Esophagus (tissue), 2 donors: Measurements from ENCODE around the gene IPO11. TPM values are rescaled to one million over a fixed set of nuclear protein-coding genes. Genes with fewer than 3 reads are reported as not detected.

Experiments
- H3K27ac ChIP-seq, 2 donors: one replicate each; pipeline ENCODE4 v1.5.1; 2013; ENCODE audit warnings: low read depth in 2 of 2, mild to moderate bottlenecking in 2 of 2, inconsistent platforms in 1 of 2, low read length in 1 of 2, moderate library complexity in 1 of 2
- H3K27me3 ChIP-seq, 2 donors: one replicate each; pipeline ENCODE4 v1.6.1; 2013; ENCODE audit warnings: low read length in 2 of 2, control low read depth in 1 of 2, mild to moderate bottlenecking in 1 of 2; ENCODE audit not compliant: insufficient read depth in 2 of 2, control insufficient read depth in 1 of 2
- H3K36me3 ChIP-seq, 2 donors: one replicate each; pipeline ENCODE4 v1.6.1; 2013; ENCODE audit warnings: low read length in 1 of 2; ENCODE audit not compliant: control insufficient read depth in 2 of 2, insufficient read depth in 2 of 2
- H3K4me1 ChIP-seq, 2 donors: one replicate each; pipeline ENCODE4 v1.6.1; 2013; ENCODE audit warnings: low read length in 1 of 2; ENCODE audit not compliant: control insufficient read depth in 2 of 2, insufficient read depth in 2 of 2
- H3K4me3 ChIP-seq, 2 donors: one replicate each; pipeline ENCODE4 v1.5.1; 2013; ENCODE audit warnings: low read length in 2 of 2, mild to moderate bottlenecking in 2 of 2, low read depth in 1 of 2, moderate library complexity in 1 of 2
- H3K9me3 ChIP-seq, 2 donors: one replicate each; pipeline ENCODE4 v1.6.1; 2013; ENCODE audit warnings: mild to moderate bottlenecking in 2 of 2, low read depth in 1 of 2, low read length in 1 of 2, moderate library complexity in 1 of 2; ENCODE audit not compliant: control insufficient read depth in 2 of 2, insufficient read depth in 1 of 2
- WGBS, 2 donors: extraction: QIAGEN DNeasy Blood & Tissue Kit; methylation state at CpG; one replicate each; pipeline ENCODE4 v1.1.7; 2013; 5-methylcytosine and 5-hydroxymethylcytosine counted together
- polyA plus RNA-seq, 2 donors: library from polyadenylated mRNA; stranded (reverse); fragments of 200-250 nt; gene quantifications; one replicate each; pipeline ENCODE4 v1.2.3, GENCODE V29; 2013
- donor health status: healthy with polysubstance abuse.
- donor health status: Bipolar disorder and iron deficiency.

The IPO11 gene
- polyA plus RNA-seq, 2 donors, result 5.4 to 9.1 TPM

DNA sequence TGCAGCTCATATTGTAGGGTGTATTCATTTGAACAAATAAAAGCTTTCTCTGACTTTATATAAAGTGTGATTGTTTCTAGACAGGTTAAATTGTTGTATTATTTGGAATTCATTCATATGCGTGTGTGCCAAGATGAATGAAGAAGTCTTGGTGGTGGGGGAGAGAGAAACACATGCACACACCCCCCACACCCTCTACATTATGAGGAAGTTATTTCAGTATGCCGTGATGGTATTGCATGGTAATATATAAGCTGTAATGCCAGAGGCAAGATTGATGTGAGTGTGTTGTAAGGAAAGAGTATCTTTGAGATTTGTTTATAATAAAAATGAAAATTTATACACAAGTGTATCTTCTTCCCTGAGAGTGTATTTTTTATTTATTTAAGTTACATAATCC, 71.0 kb downstream of the IPO11 start:
- no peak overlapping the region for H3K4me3 ChIP-seq
- H3K36me3 ChIP-seq, result no peaks in the 10 kb centered on the region
- no peak overlapping the region for H3K27ac ChIP-seq
- WGBS, 2 donors, result 76 to 80% methylated on average over 2 of the region's 2 CpGs
- no peaks in the 10 kb centered on the region for H3K9me3 ChIP-seq
- H3K27me3 ChIP-seq, result no peaks in the 10 kb centered on the region
- H3K4me1 ChIP-seq, result no peaks in the 10 kb centered on the region

GRCh38 chr5:62486672-62487071, 74.1 kb downstream of the IPO11 start:
- H3K4me3 ChIP-seq, result no peak overlapping the region
- WGBS, 2 donors, result 97 to 98% methylated on average over 1 of the region's 1 CpG
- no peaks in the 10 kb centered on the region for H3K4me1 ChIP-seq
- H3K27ac ChIP-seq, result no peak overlapping the region
- H3K36me3 ChIP-seq, result no peaks in the 10 kb centered on the region
- no peaks in the 10 kb centered on the region for H3K9me3 ChIP-seq
- no peaks in the 10 kb centered on the region for H3K27me3 ChIP-seq

GRCh38 chr5:62488531-62488930, 76.0 kb downstream of the IPO11 start:
- H3K4me3 ChIP-seq, result no peak overlapping the region
- 96 to 97% methylated on average over 4 of the region's 4 CpGs for WGBS, 2 donors
- no peaks in the 10 kb centered on the region for H3K9me3 ChIP-seq
- no peaks in the 10 kb centered on the region for H3K4me1 ChIP-seq
- no peak overlapping the region for H3K27ac ChIP-seq
- peaks cover 0 to 5% of the 10 kb centered on the region in 2 donors for H3K36me3 ChIP-seq
- no peaks in the 10 kb centered on the region for H3K27me3 ChIP-seq

GRCh38 chr5:62489471-62489870, 76.9 kb downstream of the IPO11 start:
- Histone ChIP-seq H3K36me3 (peaks cover 0 to 5% of the 10 kb centered on the region in 2 donors), H3K27me3 (no peaks in the 10 kb centered on the region), H3K27ac (no peak overlapping the region), H3K9me3 (no peaks in the 10 kb centered on the region), H3K4me3 (no peak overlapping the region), H3K4me1 (no peaks in the 10 kb centered on the region)
- 55 to 69% methylated on average over 1 of the region's 1 CpG for WGBS, 2 donors

DNA sequence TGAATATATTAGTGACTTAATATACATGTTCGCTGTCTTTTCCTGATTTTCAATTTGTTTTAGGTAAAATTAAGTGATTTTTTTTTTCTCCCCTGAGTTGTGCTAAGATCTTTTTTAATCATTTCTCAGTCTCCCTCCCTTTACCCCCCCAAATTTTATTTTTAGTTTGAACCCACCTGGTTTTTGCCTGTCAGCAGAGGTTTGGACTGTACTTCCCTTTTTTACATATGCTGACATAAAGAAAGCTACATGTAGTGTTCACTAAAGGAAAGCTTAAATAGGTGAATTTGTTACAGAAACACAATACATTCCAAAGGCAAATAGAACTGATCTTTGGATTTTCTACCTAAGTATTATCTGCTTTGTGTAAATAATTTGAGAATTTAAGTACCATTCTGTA, 82.2 kb downstream of the IPO11 start:
- H3K27me3 ChIP-seq, result no peaks in the 10 kb centered on the region
- no peaks in the 10 kb centered on the region for H3K9me3 ChIP-seq
- no peaks in the 10 kb centered on the region for H3K4me1 ChIP-seq
- H3K36me3 ChIP-seq, result peaks cover 0 to 5% of the 10 kb centered on the region in 2 donors
- WGBS, 2 donors, result 94 to 97% methylated on average over 1 of the region's 1 CpG
- no peak overlapping the region for H3K4me3 ChIP-seq
- no peak overlapping the region for H3K27ac ChIP-seq

DNA sequence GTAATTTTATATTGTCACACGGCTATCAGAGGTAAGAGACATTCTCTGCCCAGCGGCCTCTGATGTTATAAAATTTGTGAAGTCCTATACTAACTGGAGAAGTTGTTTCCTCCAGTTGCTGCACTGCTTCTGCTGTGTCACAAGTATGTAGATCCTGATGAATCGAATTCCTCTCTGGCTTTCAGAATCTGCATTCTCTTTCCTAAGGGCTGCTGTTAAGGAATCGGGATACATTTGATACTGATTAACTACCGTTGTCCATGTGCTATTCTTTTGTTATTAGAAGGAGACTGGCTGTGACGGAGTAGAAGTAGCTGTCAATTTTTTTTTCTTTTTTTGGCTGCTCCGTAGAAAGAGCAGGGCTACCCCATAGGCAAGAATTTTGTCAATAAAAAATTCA, 84.3 kb downstream of the IPO11 start:
- 95 to 97% methylated on average over 7 of the region's 7 CpGs for WGBS, 2 donors
- peaks cover 0 to 5% of the 10 kb centered on the region in 2 donors for H3K36me3 ChIP-seq
- H3K4me1 ChIP-seq, result no peaks in the 10 kb centered on the region
- H3K4me3 ChIP-seq, result no peak overlapping the region
- H3K27ac ChIP-seq, result no peak overlapping the region
- H3K9me3 ChIP-seq, result no peaks in the 10 kb centered on the region
- no peaks in the 10 kb centered on the region for H3K27me3 ChIP-seq

DNA sequence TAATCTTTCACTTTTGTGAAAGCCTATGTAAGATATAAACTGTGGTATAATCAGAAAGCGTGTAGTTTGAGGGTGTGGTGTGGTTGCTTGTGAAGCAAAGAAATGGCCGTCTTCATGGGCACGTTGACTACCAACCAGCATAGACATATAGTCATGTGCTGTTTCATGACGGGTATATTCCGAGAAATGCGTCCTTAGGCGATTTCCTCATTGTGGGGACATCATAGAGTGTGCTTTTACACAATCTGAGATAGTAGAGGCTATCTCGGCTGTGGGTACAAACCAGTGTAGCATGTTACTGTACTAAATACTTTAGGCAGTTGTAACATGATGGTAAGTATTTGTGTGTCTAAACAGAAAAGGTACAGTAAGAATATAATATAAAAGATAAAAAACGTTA, 86.4 kb downstream of the IPO11 start:
- Histone ChIP-seq H3K4me3 (no peak overlapping the region), H3K27ac (no peak overlapping the region), H3K9me3 (no peaks in the 10 kb centered on the region), H3K4me1 (no peaks in the 10 kb centered on the region), H3K36me3 (no peaks in the 10 kb centered on the region), H3K27me3 (no peaks in the 10 kb centered on the region)
- 95 to 97% methylated on average over 9 of the region's 9 CpGs for WGBS, 2 donors

- 87 to 92% methylated on average over 4 of the region's 4 CpGs for WGBS, 2 donors
- Histone ChIP-seq H3K27ac (no peak overlapping the region), H3K27me3 (no peaks in the 10 kb centered on the region), H3K4me1 (no peaks in the 10 kb centered on the region), H3K9me3 (no peaks in the 10 kb centered on the region), H3K4me3 (no peak overlapping the region), H3K36me3 (no peaks in the 10 kb centered on the region)
These were observed 87.2 kb downstream of the IPO11 start for GRCh38 chr5:62499756-62500155.

DNA sequence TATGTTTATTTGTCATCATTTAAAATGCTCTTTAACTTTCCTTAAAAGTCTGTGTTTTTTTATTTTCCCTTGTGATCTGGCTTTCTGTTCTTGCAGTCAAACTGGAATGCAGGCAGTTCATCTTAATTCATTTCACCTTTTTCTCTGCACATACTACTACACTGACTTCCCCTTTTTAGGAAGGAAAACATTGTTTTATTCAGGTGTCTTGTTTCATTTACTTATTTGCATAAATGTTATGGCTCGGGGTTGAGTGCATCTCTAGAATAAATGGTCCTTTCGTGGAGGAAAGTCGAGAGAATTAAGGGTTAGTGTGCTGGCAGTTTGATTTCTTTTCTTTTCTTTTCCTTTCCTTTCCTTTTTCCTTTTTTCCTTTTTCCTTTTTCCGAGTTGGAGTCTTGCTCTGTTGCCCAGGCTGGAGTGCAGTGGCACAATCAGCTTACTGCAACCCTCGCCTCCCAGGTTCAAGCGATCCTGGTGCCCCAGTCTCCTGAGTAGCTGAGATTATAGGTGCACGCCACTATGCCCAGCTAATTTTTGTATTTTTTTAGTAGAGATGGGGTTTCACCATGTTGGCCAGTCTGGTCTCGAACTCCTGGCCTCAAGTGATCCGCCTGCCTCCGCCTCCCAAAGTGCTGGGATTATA, 90.0 kb downstream of the IPO11 start:
- Histone ChIP-seq H3K4me3 (no peak overlapping the region), H3K4me1 (no peaks in the 10 kb centered on the region), H3K27ac (no peak overlapping the region), H3K36me3 (no peaks in the 10 kb centered on the region), H3K27me3 (no peaks in the 10 kb centered on the region), H3K9me3 (no peaks in the 10 kb centered on the region)
- WGBS, 2 donors, result 95 to 97% methylated on average over 10 of the region's 10 CpGs

GRCh38 chr5:62504129-62504528, 91.6 kb downstream of the IPO11 start:
- no peaks in the 10 kb centered on the region for H3K4me1 ChIP-seq
- H3K4me3 ChIP-seq, result no peak overlapping the region
- no peaks in the 10 kb centered on the region for H3K9me3 ChIP-seq
- no peak overlapping the region for H3K27ac ChIP-seq
- H3K27me3 ChIP-seq, result no peaks in the 10 kb centered on the region
- H3K36me3 ChIP-seq, result no peaks in the 10 kb centered on the region
